CD14-positive monocyte (primary cell): ENCODE data around the gene ARHGEF16. TPM values are rescaled to one million over a fixed set of nuclear protein-coding genes. Genes with fewer than 3 reads are reported as not detected.

Source experiments
- DNase-seq, 3 donors: peaks; one replicate each; pipeline ENCODE4 v3.0.0-alpha.2; 2011 to 2022
- H2AFZ ChIP-seq: 2 replicates; pipeline ENCODE4 v1.6.0; 2012; ENCODE audit warnings: mild to moderate bottlenecking, low read depth, low read length, inconsistent platforms; ENCODE audit not compliant: insufficient read depth, poor library complexity, severe bottlenecking
- H3K27ac ChIP-seq, 2 donors: 1 replicate in 1 of 2; 2 replicates in 1 of 2; pipeline ENCODE4 v1.5.1; 2012 to 2013; ENCODE audit warnings: low read length in 2 of 2, control low read depth in 1 of 2, inconsistent platforms in 1 of 2, low read depth in 1 of 2, mild to moderate bottlenecking in 1 of 2
- H3K27me3 ChIP-seq, 2 donors: one replicate each; pipeline versions ENCODE4 v1.6.0 to v1.6.1; 2011 to 2013; ENCODE audit warnings: low read length in 2 of 2; ENCODE audit not compliant: control insufficient read depth in 2 of 2, insufficient read depth in 2 of 2
- H3K36me3 ChIP-seq, 2 donors: replicated peaks in 1 of 2; 1 replicate in 1 of 2; 2 replicates in 1 of 2; pipeline versions ENCODE4 v1.5.1 to v1.6.1; 2012 to 2013; ENCODE audit warnings: low read length in 2 of 2, control low read depth in 1 of 2, inconsistent platforms in 1 of 2, mild to moderate bottlenecking in 1 of 2; ENCODE audit not compliant: insufficient read depth in 2 of 2, control insufficient read depth in 1 of 2
- H3K4me1 ChIP-seq, 2 donors: 1 replicate in 1 of 2; 2 replicates in 1 of 2; pipeline versions ENCODE4 v1.5.1 to v1.6.1; 2012 to 2013; ENCODE audit warnings: low read length in 2 of 2, control low read depth in 1 of 2, inconsistent platforms in 1 of 2, mild to moderate bottlenecking in 1 of 2, moderate library complexity in 1 of 2; ENCODE audit not compliant: insufficient read depth in 2 of 2, control insufficient read depth in 1 of 2
- H3K4me2 ChIP-seq: replicated peaks from 2 replicates; pipeline ENCODE3; 2012; ENCODE audit warnings: low read length, moderate library complexity, mild to moderate bottlenecking; ENCODE audit not compliant: poor library complexity, severe bottlenecking; ENCODE audit errors: extremely low read depth
- H3K4me3 ChIP-seq, 3 experiments: fragments of 200-600 bp in 1 of 3; sonication (generic) in 1 of 3; replicated peaks in 1 of 3; 1 replicate in 2 of 3; 2 replicates in 1 of 3; pipeline ENCODE4 v1.5.1; 2011 to 2013; ENCODE audit warnings: low read length in 3 of 3, mild to moderate bottlenecking in 3 of 3, control low read depth in 2 of 3, low read depth in 2 of 3, inconsistent platforms in 1 of 3, moderate library complexity in 1 of 3
- H3K79me2 ChIP-seq: 2 replicates; pipeline ENCODE4 v1.6.0; 2012; ENCODE audit warnings: mild to moderate bottlenecking, control low read depth, inconsistent platforms, low read length, moderate library complexity; ENCODE audit not compliant: insufficient read depth
- H3K9ac ChIP-seq: 2 replicates; pipeline ENCODE4 v1.6.0; 2017; ENCODE audit warnings: low read length, mild to moderate bottlenecking; ENCODE audit not compliant: insufficient read depth, poor library complexity, severe bottlenecking
- H3K9me3 ChIP-seq, 2 donors: replicated peaks in 1 of 2; 1 replicate in 1 of 2; 2 replicates in 1 of 2; pipeline versions ENCODE4 v1.5.1 to v1.6.1; 2012 to 2013; ENCODE audit warnings: low read length in 2 of 2, control low read depth in 1 of 2; ENCODE audit not compliant: control insufficient read depth in 1 of 2, insufficient read depth in 1 of 2
- H4K20me1 ChIP-seq: 2 replicates; pipeline ENCODE4 v1.6.0; 2012; ENCODE audit warnings: mild to moderate bottlenecking, low read length, control low read depth, moderate library complexity; ENCODE audit not compliant: insufficient read depth
- H3K27ac Mint-ChIP-seq, 7 donors: one replicate each; pipeline ENCODE4 v1.8.0; 2020; ENCODE audit warnings: mild to moderate bottlenecking in 7 of 7, mixed read lengths in 7 of 7, moderate library complexity in 6 of 7, inconsistent platforms in 2 of 7
- H3K27me3 Mint-ChIP-seq, 3 donors: one replicate each; pipeline ENCODE4 v1.8.0; 2021 to 2022; ENCODE audit warnings: low read depth in 3 of 3, mild to moderate bottlenecking in 3 of 3, mixed read lengths in 3 of 3, moderate library complexity in 3 of 3, inconsistent platforms in 1 of 3
- H3K36me3 Mint-ChIP-seq, 2 donors: one replicate each; pipeline ENCODE4 v1.8.0; 2020; ENCODE audit warnings: mixed read lengths in 2 of 2, inconsistent platforms in 1 of 2, mild to moderate bottlenecking in 1 of 2
- H3K4me1 Mint-ChIP-seq: one replicate; pipeline ENCODE4 v1.8.0; 2020; ENCODE audit warnings: mild to moderate bottlenecking, mixed read lengths
- H3K4me3 Mint-ChIP-seq, 2 donors: one replicate each; pipeline ENCODE4 v1.8.0; 2020; ENCODE audit warnings: mild to moderate bottlenecking in 2 of 2, mixed read lengths in 2 of 2, moderate library complexity in 1 of 2
- H3K9me3 Mint-ChIP-seq, 7 donors: one replicate each; pipeline ENCODE4 v1.8.0; 2020 to 2022; ENCODE audit warnings: mixed read lengths in 7 of 7, mild to moderate bottlenecking in 6 of 7, moderate library complexity in 6 of 7, inconsistent platforms in 2 of 7
- CTCF ChIP-seq: fragments of 200-600 bp; IDR thresholded peaks from one replicate; pipeline ENCODE4 v1.8.0; 2022; ENCODE audit warnings: antibody characterized with exemption, mild to moderate bottlenecking
- WGBS: methylation state at CpG from one replicate; pipeline ENCODE4 v1.1.5; 2013; ENCODE audit warnings: missing lambda C conversion rate; ENCODE audit not compliant: insufficient coverage; 5-methylcytosine and 5-hydroxymethylcytosine counted together
- intact Hi-C, 2 donors: fragments of 100-400 bp; cut with micrococcal nuclease; formaldehyde crosslinking; loops; one replicate each; pipeline versions ENCODE4 v1.15.0 to v1.15.1; 2023
- polyA plus RNA-seq, 3 donors: library from polyadenylated mRNA; depleted of rRNA in 1 of 3; unstranded in 2 of 3; stranded (reverse) in 1 of 3; fragments of 300-500 nt in 2 of 3; fragments of >200 nt in 1 of 3; fragmentation: Illumina TruSeq in 2 of 3; gene quantifications; 1 replicate in 2 of 3; 2 replicates in 1 of 3; pipeline ENCODE4 v1.2.3, GENCODE V29; 2012 to 2021

ARHGEF16 gene
- polyA plus RNA-seq, 3 donors = not detected

- 96% methylated on average over 9 of the region's 17 CpGs for WGBS
- no peak overlapping the region for H3K27ac ChIP-seq
- Mint-ChIP-seq H3K4me1 (no peaks in the 10 kb centered on the region), H3K4me3 (no peak overlapping the region), H3K27ac (no peak overlapping the region), H3K27me3 (peaks cover 2 to 5% (median 4%) of the 10 kb centered on the region in 3 donors), H3K9me3 (peaks cover 0 to 3% (median 0%) of the 10 kb centered on the region in 7 donors), H3K36me3 (no peaks in the 10 kb centered on the region)
- no peaks in the 10 kb centered on the region for H3K4me1 ChIP-seq
- H3K9me3 ChIP-seq = no peaks in the 10 kb centered on the region
- no peak overlapping the region for H3K4me2 ChIP-seq
- intact Hi-C loops = no loop called here
- TF ChIP-seq CTCF = no peak
- no peak overlapping the region for H3K9ac ChIP-seq
- no peaks in the 10 kb centered on the region for H3K36me3 ChIP-seq
- H2AFZ ChIP-seq = no peak overlapping the region
- H3K4me3 ChIP-seq = no peak overlapping the region
- DNase-seq = no peak
- H4K20me1 ChIP-seq = no peaks in the 10 kb centered on the region
- no peaks in the 10 kb centered on the region for H3K27me3 ChIP-seq
- no peaks in the 10 kb centered on the region for H3K79me2 ChIP-seq
These were observed 18.4 kb downstream of the ARHGEF16 start for GRCh38 chr1:3472906-3473305.

- H3K4me2 ChIP-seq = no peak overlapping the region
- intact Hi-C loops = no loop called here
These were observed 18.9 kb downstream of the ARHGEF16 start for GRCh38 chr1:3473381-3473844.

More at GRCh38 chr1:3473381-3473844, 18.9 kb downstream of the ARHGEF16 start:
- Histone ChIP-seq H4K20me1 (no peaks in the 10 kb centered on the region), H3K4me3 (no peak overlapping the region), H2AFZ (no peak overlapping the region), H3K4me1 (no peaks in the 10 kb centered on the region), H3K9me3 (no peaks in the 10 kb centered on the region), H3K9ac (no peak overlapping the region), H3K79me2 (no peaks in the 10 kb centered on the region), H3K27ac (no peak overlapping the region), H3K36me3 (no peaks in the 10 kb centered on the region), H3K27me3 (no peaks in the 10 kb centered on the region)
- 86% methylated on average over 16 of the region's 20 CpGs for WGBS
- Mint-ChIP-seq H3K36me3 (no peaks in the 10 kb centered on the region), H3K9me3 (peaks cover 0 to 3% (median 0%) of the 10 kb centered on the region in 7 donors), H3K27ac (peak overlapping the region in 1 of 7 donors; percentile 1), H3K4me1 (no peaks in the 10 kb centered on the region), H3K27me3 (peaks cover 4 to 5% (median 5%) of the 10 kb centered on the region in 3 donors), H3K4me3 (no peak overlapping the region)
- DNase-seq = no peak
- no peak for TF ChIP-seq CTCF
